ENCODE results near the gene CSRNP3. TPM values are rescaled to one million over a fixed set of nuclear protein-coding genes. Genes with fewer than 3 reads are reported as not detected.

The CSRNP3 gene
- total RNA-seq, 1 experiment from 2014 or later, result 0.05 TPM

DNA sequence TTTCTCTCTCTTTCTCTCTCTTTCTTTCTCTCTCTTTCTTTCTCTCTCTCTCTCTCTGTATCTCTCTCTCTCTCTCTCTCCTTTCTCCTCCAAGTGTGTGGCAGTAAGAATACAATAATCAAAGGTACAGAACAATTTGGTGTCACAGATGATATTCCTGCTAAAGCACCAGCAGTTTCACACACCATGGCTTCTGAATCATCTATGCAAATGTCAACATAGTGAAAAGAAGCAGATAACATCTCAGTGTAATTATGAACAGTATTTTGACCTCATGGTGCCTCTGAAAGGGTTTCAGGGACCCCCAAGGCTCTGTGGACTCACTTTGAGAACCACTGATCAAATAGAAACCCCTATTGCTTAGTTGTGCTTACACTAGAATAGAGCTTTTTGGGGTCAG lies 38.5 kb upstream of the CSRNP3 start:
- no peaks in the 10 kb centered on the region for H4K20me1 ChIP-seq (ENCODE audit: insufficient read depth)
- no peaks in the 10 kb centered on the region for H3K9me3 ChIP-seq (ENCODE audit: control insufficient read depth in 1 of 2, insufficient read depth in 1 of 2, low read depth in 1 of 2, low read length in 2 of 2)
- H3K79me2 ChIP-seq (ENCODE audit: insufficient read depth, low read length), result no peaks in the 10 kb centered on the region
- intact Hi-C loops (cut with micrococcal nuclease), result no loop called here
- no peaks in the 10 kb centered on the region for H3K9me2 ChIP-seq (ENCODE audit: insufficient read depth)
- no peak overlapping the region for H2AFZ ChIP-seq (ENCODE audit: low read depth, low read length, poor library complexity, severe bottlenecking)
- H3K27ac ChIP-seq (ENCODE audit: low read depth, low read length), result no peak overlapping the region
- DNase-seq (ENCODE audit: low read depth, low spot score) (no peak), ATAC-seq (no peak)
- H3K27me3 ChIP-seq (ENCODE audit: insufficient read depth, low read length), result no peaks in the 10 kb centered on the region
- TF ChIP-seq RAD21 (IDR thresholded peaks at IDR 0.05; ENCODE audit: low read depth) (no peak), SRF (IDR thresholded peaks at IDR 0.05; ENCODE audit: low read depth) (no peak), ZNF274 (IDR thresholded peaks at IDR 0.05; ENCODE audit: low read depth, low read length) (no peak), TCF7L2 (IDR thresholded peaks at IDR 0.05; ENCODE audit: borderline replicate concordance, extremely low read depth, insufficient read depth, insufficient read length) (no peak), YY1 (IDR thresholded peaks at IDR 0.05; ENCODE audit: extremely low read depth, insufficient replicate concordance, low read depth, low read length) (no peak), EZH2 (IDR thresholded peaks at IDR 0.05) (no peak), SP1 (IDR thresholded peaks at IDR 0.05; ENCODE audit: low read depth) (no peak), POLR2A (IDR thresholded peaks at IDR 0.05; ENCODE audit: borderline replicate concordance, extremely low read depth, insufficient read depth, insufficient read length) (no peak), CBX3 (IDR thresholded peaks at IDR 0.05; ENCODE audit: low read depth) (no peak), CEBPB (IDR thresholded peaks at IDR 0.05; ENCODE audit: low read depth) (no peak), EZH2phosphoT487 (IDR thresholded peaks at IDR 0.05; ENCODE audit: borderline replicate concordance) (no peak), JUND (IDR thresholded peaks at IDR 0.05) (no peak)
- TF ChIP-seq, protein P1, sequence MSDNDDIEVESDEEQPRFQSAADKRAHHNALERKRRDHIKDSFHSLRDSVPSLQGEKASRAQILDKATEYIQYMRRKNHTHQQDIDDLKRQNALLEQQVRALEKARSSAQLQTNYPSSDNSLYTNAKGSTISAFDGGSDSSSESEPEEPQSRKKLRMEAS (IDR thresholded peaks at IDR 0.05), result no peak
- TF ChIP-seq, protein P2, sequence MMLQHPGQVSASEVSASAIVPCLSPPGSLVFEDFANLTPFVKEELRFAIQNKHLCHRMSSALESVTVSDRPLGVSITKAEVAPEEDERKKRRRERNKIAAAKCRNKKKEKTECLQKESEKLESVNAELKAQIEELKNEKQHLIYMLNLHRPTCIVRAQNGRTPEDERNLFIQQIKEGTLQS (IDR thresholded peaks at IDR 0.05), result no peak
- CTCF ChIA-PET, result no interaction called here
- no peak overlapping the region for H3K9ac ChIP-seq (ENCODE audit: low read length)
- no peak overlapping the region for H3K4me2 ChIP-seq (ENCODE audit: low read length)
- no TSS peak for BruUV-seq (replicated peaks)
- RAD21 ChIA-PET (ENCODE audit: low non-redundant PET in 1 of 2, low total read pairs in 2 of 2, uncharacterized antibody in 2 of 2, unreplicated experiment in 2 of 2), result no interaction called here
- no peaks in the 10 kb centered on the region for H3K4me1 ChIP-seq (ENCODE audit: control insufficient read depth in 1 of 2, insufficient read depth in 2 of 2, low read length in 2 of 2)
- H3K4me3 ChIP-seq (replicated peaks in 1 of 2; ENCODE audit: low read depth in 1 of 2, low read length in 2 of 2), result no peak overlapping the region
- H3K36me3 ChIP-seq (ENCODE audit: control insufficient read depth in 1 of 2, insufficient read depth in 2 of 2, low read length in 2 of 2), result no peaks in the 10 kb centered on the region
- POLR2A ChIA-PET, result no interaction called here
